PC-9 (cell line): ENCODE measurements around the gene TBC1D24.
"Not testable (repeated sequence)": the region's sequence is repeated elsewhere in the genome, so short reads cannot be mapped to it uniquely, and the experiment has no call there.

Experiments used
- EZH2 ChIP-seq: fragments of 200-600 bp; sonication (generic); IDR thresholded peaks from 2 replicates; pipeline ENCODE4 v1.8.0; 2017; ENCODE audit warnings: antibody characterized with exemption, low read depth
- TF ChIP-seq, protein P1 (sequence below): fragments of 200-600 bp; sonication (generic); conservative IDR thresholded peaks from 2 replicates; pipeline ENCODE4 v1.6.1; 2017; ENCODE audit warnings: mixed run types, antibody characterized with exemption, mild to moderate bottlenecking, moderate library complexity

DNA sequence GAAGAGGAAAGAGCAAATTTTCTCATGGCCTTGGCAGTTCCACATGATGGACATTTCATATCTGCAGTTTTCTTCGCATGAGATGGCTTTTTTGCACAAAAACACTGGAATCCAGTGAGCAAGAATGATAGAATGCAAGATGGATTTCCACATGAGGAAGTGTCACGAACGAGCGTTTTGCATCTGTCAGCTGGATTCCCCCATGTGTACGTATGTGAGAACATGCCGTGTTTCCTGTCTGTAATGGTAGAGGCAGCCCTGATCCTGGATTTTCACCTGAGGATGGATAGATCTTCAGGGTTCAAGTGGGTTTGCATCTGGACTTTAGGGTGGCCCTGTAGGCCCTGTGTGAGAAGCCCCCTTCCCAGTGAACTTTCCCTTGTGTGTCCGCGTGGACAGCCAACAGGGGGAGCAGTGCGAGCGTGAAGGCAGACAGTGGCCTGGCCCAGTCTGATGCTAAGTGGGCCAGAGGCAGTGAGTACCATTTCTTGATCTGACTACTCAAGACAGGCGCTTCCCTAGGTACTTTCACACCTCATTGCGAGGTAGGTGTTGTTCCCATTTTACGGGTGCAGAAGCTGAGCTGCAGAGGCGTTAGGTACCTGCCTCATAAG lies 65.0 kb downstream of the TBC1D24 start:
- TF ChIP-seq, protein P1, sequence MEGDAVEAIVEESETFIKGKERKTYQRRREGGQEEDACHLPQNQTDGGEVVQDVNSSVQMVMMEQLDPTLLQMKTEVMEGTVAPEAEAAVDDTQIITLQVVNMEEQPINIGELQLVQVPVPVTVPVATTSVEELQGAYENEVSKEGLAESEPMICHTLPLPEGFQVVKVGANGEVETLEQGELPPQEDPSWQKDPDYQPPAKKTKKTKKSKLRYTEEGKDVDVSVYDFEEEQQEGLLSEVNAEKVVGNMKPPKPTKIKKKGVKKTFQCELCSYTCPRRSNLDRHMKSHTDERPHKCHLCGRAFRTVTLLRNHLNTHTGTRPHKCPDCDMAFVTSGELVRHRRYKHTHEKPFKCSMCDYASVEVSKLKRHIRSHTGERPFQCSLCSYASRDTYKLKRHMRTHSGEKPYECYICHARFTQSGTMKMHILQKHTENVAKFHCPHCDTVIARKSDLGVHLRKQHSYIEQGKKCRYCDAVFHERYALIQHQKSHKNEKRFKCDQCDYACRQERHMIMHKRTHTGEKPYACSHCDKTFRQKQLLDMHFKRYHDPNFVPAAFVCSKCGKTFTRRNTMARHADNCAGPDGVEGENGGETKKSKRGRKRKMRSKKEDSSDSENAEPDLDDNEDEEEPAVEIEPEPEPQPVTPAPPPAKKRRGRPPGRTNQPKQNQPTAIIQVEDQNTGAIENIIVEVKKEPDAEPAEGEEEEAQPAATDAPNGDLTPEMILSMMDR = not testable (repeated sequence)
- not testable (repeated sequence) for TF ChIP-seq EZH2
